Stimulated activated CD8-positive, alpha-beta memory T cell treated with anti-CD3 and anti-CD28 coated beads, Interleukin-15, amount 100 ng/mL, for 1 hour (primary cell): ENCODE measurements around the gene TRIP4.
A peak's percentile ranks its signal among the peaks of the same experiment; 100 is the strongest.
"Not testable (repeated sequence)": the region's sequence is repeated elsewhere in the genome, so short reads cannot be mapped to it uniquely, and the experiment has no call there.

Experiments
- DNase-seq: peaks from one replicate; pipeline ENCODE4 v3.0.0-alpha.2; 2020; ENCODE audit warnings: low read depth

The TRIP4 gene

DNA sequence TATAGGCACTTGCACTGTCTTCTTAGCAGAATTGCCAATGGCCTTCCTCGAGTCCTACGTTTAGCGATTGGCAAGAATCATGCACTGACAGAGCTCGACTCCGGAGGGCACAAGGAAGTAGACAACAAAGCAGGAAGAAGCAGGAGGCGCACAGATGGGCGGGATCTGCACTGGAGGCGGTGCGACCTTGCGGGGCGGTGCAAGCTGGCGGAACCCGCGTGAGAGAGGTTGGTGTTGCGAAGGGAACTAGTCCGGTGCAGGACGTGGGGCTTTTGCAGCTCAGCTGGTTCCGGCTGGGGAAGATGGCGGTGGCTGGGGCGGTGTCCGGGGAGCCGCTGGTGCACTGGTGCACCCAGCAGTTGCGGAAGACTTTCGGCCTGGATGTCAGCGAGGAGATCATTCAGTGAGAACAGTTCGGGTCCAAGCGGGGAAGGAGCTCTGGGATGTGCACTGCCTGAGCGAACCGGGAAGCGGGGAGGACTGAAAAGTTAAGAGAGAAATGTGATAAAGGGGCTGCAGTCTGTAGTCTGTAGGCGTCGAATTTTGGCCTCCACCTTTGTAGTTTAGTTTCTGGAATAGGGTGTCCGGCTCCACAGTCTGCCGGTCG lies at the start of gene TRIP4:
Gene TRIP4, plus strand, starts transcription at position 275 of the 607 bp plus-strand sequence. Its CDS starts 28 bp downstream, at position 303.
- DNase-seq: peak; percentile 91

DNA sequence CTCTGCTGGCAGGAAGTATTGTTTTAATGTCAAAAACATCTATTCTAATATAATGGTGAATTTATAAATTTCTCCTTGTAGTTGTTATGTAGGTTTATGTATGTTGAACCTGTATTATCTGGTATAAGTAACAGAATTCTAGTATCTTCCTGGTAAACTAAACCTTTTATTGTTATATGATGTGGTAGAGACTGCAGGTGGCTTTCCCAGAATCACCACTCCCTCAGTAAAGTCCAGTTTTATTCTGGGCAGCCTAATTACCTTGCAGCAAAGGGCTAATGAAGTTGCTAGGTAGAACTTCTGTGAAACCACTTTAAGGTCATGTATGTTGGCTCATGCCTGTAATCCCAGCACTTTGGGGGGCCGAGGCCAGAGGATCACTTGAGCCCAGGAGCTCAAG lies 47.3 kb upstream of the TRIP4 start:
- no peak for DNase-seq

GRCh38 chr15:64341961-64342360 lies 45.7 kb upstream of the TRIP4 start:
- no peak for DNase-seq

GRCh38 chr15:64343222-64343621 lies 44.4 kb upstream of the TRIP4 start:
- DNase-seq: no peak

GRCh38 chr15:64343841-64344240 lies 43.8 kb upstream of the TRIP4 start:
- DNase-seq: no peak

DNA sequence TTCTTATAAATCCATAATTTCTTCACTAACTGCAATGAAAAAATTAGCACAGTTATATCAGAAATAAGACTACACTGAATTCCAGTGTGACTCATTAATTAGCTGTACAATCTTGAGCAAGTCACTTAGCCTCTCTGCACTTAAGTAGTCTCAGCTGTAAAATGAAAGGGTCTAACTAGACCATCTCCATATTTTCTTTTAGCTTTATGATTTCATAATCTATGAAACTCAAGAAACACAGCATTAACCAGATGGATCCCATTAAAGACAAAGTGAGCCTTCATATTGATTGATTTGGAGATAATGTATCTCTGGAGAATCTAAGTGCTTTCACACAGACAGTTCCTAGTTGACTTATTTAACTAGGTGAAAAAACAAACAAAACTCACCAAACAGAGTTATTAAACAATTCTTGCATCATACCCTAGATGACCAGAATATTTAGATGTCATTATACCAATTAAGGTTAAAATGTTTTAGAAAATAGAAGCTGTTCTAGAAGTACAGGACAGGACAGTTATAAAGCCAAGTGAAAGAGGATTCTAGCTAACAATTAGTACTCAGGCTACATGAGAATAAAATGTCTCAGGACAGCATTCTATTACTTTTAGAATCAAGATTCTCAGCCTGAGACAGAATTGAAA lies 42.9 kb upstream of the TRIP4 start:
- DNase-seq: no peak

- DNase-seq: not testable (repeated sequence)
Measured at GRCh38 chr15:64346242-64346641, 41.4 kb upstream of the TRIP4 start.

- DNase-seq: no peak
Measured at GRCh38 chr15:64348455-64348854, 39.2 kb upstream of the TRIP4 start.

DNA sequence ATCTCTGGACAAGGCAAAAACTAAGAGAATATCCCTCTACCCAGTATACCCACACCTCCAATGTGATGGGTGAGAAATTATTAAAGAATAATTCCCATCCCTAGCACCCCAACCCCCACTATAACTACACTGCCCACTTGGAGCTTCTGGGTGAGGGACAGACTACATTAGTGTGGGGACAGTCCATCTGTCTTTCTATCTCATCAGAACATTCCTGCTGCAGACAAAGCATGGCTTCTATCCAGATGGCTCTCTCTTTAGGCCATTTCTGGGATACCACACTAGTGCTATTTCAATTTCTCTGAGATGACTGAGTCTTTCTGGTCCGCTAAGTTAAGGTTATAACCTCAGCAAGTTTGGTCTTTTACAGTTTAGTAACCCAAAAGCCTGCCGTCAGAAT lies 38.3 kb upstream of the TRIP4 start:
- DNase-seq: no peak

- no peak for DNase-seq
Measured at GRCh38 chr15:64351265-64351664, 36.4 kb upstream of the TRIP4 start.

- DNase-seq: no peak
Measured at GRCh38 chr15:64354688-64355344, 32.8 kb upstream of the TRIP4 start.

DNA sequence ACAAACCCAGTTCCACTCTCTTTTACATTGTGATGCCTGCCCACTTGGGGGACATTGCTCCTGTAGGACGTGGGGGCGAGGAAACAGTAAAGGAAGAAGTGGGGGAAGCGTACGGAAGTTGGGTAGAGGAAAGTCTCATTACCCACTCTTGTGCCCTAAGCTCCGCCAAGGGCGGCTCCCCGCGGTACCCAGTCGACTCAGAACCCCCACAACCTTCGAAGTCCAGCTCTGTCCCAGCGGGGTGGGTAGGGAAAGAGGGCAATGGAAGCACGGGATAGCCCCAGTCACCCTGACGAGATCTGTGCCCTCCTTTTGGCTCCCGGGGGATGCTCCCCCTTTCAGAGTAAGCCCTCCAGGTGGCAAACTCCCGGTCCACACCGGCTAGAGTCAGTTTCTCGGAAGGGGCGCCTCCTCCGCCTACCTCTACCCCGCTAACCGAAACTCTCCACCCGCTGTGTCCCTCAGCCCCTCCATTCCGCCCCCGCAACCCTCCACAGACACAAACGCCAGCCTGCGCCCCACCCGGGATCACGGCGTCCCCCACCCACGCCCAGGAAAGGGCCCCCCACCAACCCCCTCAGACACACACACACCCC lies 32.2 kb upstream of the TRIP4 start:
- DNase-seq: no peak

- DNase-seq: peak; percentile 84
Measured at GRCh38 chr15:64355944-64356709, 31.5 kb upstream of the TRIP4 start, which contains the start of gene CSNK1G1. Gene CSNK1G1 (minus strand): TSS chr15:64356173. CDS start chr15:64300499, 55,674 bp downstream.

GRCh38 chr15:64356710-64357040 lies 31.0 kb upstream of the TRIP4 start:
- no peak for DNase-seq

GRCh38 chr15:64361259-64361658 lies 26.4 kb upstream of the TRIP4 start:
- DNase-seq: no peak

DNA sequence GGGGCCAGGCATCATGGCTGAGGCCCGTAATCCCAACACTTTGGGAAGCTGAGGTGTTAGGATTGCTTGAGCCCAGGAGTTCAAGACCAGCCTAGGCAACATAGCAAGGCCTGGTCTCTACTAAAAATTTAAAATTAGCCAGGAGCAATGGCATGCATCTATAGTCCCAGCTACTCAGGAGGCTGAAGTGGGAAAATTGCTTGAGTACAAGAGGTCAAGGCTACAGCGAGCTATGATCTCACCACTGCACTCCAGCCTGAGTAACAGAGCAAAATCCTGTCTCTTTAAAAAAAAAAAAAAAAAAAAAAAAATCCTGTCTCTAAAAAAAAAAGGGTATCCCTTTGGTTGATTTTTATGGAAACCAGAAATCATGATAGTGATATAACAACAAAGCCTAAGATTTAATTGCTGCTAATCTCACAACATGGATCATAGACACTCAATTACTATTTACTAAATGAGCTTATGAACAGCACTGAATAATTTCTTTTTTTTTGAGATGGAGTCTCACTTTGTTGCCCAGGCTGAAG lies 18.5 kb upstream of the TRIP4 start:
- no peak for DNase-seq

DNA sequence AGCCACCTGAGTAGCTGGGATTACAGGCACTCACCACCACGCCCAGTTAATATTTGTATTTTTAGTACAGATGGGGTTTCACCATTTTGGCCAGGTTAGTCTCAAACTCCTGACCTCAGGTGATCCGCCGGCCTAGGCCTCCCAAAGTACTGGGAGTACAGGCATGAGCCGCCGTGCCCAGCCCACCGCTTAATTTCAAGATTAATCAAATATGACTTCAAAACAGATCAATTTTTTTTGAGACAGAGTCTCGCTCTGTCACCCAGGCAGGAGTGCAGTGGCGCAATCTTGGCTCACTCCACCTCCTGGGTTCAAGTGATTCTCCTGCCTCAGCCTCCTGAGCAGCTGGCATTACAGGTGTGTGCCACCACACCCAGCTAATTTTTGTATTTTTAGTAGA lies 16.3 kb upstream of the TRIP4 start:
- not testable (repeated sequence) for DNase-seq

GRCh38 chr15:64373360-64373759 lies 14.3 kb upstream of the TRIP4 start:
- no peak for DNase-seq

DNA sequence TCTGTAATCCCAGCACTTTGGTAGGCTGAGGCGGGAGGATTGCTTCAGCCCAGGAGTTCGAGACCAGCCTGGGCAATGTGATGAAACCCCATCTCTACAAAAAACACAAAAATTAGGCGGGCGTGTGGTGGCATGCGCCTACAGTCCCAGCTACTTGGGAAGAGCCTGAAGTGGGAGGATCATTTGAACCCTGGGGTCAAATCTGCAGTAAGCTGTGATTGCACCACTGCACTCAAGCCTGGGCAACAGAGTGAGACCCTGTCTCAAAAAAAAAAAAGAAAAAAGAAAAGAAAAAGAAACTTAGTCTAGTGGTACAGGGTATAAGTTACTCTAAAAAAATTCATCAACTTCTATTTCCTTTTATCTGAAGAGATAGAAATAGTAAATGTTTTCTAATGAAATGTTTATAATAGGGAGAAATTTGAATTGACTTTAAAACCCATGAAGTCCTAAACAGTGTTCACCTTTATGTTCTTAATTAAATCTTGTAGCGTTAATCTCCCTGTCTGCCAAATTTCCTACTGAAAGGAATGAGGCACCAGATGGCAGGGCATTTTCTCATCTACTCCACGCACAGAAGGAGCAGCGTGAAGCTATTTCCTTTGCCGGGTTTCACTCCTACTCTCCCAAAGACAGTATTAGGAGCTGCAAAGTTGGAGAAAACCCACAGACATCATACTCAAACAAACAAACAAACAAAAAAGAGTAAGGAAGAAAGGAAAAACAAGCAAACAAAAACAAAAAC lies 8.2 kb upstream of the TRIP4 start:
- DNase-seq: no peak

DNA sequence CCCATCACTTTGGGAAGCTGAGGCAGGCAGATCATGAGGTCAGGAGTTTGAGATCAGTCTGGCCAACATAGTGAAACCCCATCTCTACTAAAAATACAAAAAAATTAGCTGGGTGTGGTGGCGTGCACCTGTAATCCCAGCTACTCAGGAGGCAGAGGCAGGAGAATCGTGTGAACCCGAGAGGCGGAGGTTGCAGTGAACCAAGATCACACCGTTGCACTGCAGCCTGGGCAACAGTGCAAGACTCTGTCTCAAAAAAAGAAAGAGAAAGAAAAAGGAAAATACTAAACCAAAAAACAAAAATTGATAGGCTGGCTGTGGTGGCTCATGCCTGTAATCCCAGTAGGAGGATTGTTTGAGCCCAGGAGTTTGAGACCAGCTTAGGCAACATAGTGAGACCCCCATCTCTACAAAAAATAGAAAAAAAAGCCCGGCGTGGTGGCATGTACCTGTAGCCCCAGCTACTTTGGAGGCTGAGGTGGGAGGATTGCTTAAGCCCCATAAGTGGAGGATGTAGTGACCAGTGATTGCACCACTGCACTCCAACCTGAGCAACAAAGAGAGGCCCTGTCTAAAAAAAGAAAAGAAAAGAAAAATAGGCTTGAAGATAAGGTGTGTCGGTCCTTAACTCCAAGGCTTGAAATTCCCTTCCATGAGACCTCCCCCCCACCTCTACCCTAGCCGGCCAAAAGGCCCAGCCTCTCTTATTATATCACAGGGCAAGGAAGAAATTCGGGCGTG lies 7.3 kb upstream of the TRIP4 start:
- DNase-seq: not testable (repeated sequence)
